Activated CD4-positive, alpha-beta T cell treated with anti-CD3 and anti-CD28 coated beads for 24 hours (primary cell): Measurements from ENCODE around the gene STIMATE.

Source experiments
- DNase-seq, 2 donors: peaks; one replicate each; pipeline ENCODE4 v3.0.0-alpha.2; 2020; ENCODE audit warnings: low read depth in 2 of 2

The STIMATE gene

GRCh38 chr3:52897130-52898122 lies at the start of gene STIMATE:
Gene STIMATE, minus strand, starts transcription at chr3:52897548. Its CDS starts 98 bp downstream, at chr3:52897450.
- DNase-seq, result peak; percentile 79 to 81

GRCh38 chr3:52939600-52939999 lies 42.3 kb upstream of the STIMATE start:
- DNase-seq, result no peak

GRCh38 chr3:52934630-52935530 lies 37.5 kb upstream of the STIMATE start:
- DNase-seq, result peak; percentile 16 to 40

GRCh38 chr3:52931889-52932288 lies 34.5 kb upstream of the STIMATE start:
- no peak for DNase-seq

GRCh38 chr3:52931328-52931727 lies 34.0 kb upstream of the STIMATE start:
- DNase-seq, result no peak

GRCh38 chr3:52930748-52931147 lies 33.4 kb upstream of the STIMATE start:
- DNase-seq, result no peak

GRCh38 chr3:52926554-52926953 lies 29.2 kb upstream of the STIMATE start:
- no peak for DNase-seq

GRCh38 chr3:52925405-52926313 lies 28.3 kb upstream of the STIMATE start:
- no peak for DNase-seq

GRCh38 chr3:52923963-52924362 lies 26.6 kb upstream of the STIMATE start:
- DNase-seq, result no peak

- DNase-seq, result no peak
Observed at GRCh38 chr3:52920841-52921240, 23.5 kb upstream of the STIMATE start.

- DNase-seq, result no peak
Observed at GRCh38 chr3:52917044-52917443, 19.7 kb upstream of the STIMATE start.

- DNase-seq, result no peak
Observed at GRCh38 chr3:52915294-52915693, 17.9 kb upstream of the STIMATE start.

- DNase-seq, result no peak
Observed at GRCh38 chr3:52912885-52913731, 15.8 kb upstream of the STIMATE start.

GRCh38 chr3:52910823-52911222 lies 13.5 kb upstream of the STIMATE start:
- DNase-seq, result no peak

GRCh38 chr3:52907497-52907896 lies 10.1 kb upstream of the STIMATE start:
- DNase-seq, result no peak

- DNase-seq, result no peak
Observed at GRCh38 chr3:52904552-52904951, 7.2 kb upstream of the STIMATE start.

GRCh38 chr3:52904000-52904399 lies 6.7 kb upstream of the STIMATE start:
- DNase-seq, result no peak

- DNase-seq, result no peak
Observed at GRCh38 chr3:52896613-52897012, 735 bp downstream of the STIMATE start.

- DNase-seq, result no peak
Observed at GRCh38 chr3:52896151-52896550, 1.2 kb downstream of the STIMATE start.

GRCh38 chr3:52895418-52895817 lies 1.9 kb downstream of the STIMATE start:
- peak in 1 of 2 donors; percentile 21 for DNase-seq
